Tibial nerve (tissue), 4 donors: ENCODE data around the gene ARL5B.

Experiments
- EP300 ChIP-seq, 2 donors: sonication (generic); formaldehyde crosslinking; IDR thresholded peaks; one replicate each; pipeline ENCODE4 v1.6.1; 2017; ENCODE audit warnings: antibody characterized with exemption in 2 of 2, mild to moderate bottlenecking in 1 of 2
- TF ChIP-seq, protein P1 (sequence below), 5 experiments: fragments of 200-600 bp in 3 of 5; fragments of 450-650 bp in 2 of 5; sonication (generic) in 3 of 5; IDR thresholded peaks; one replicate each; pipeline ENCODE4 v1.5.1; 2016 to 2019; ENCODE audit warnings: antibody characterized with exemption in 5 of 5, mild to moderate bottlenecking in 3 of 5, moderate library complexity in 2 of 5

DNA sequence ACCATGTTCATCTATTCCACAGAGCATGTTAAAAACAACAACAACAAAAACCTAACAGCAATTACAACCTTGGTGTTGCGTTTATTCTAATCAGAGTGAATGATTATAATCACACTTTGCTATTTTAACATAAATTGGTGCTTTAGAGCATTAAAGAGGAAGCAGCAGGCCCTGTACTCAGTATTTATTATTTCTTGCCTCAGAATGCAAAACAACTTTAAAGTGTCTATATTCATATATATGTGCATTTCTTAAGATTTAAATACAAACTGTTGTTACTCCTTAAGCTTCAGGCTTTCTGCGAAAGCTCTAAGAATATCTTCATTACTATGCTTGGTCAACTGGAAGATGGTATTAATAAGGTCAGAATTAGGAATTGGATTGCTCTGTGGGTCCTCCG, 21.5 kb downstream of the ARL5B start:
- TF ChIP-seq, protein P1, sequence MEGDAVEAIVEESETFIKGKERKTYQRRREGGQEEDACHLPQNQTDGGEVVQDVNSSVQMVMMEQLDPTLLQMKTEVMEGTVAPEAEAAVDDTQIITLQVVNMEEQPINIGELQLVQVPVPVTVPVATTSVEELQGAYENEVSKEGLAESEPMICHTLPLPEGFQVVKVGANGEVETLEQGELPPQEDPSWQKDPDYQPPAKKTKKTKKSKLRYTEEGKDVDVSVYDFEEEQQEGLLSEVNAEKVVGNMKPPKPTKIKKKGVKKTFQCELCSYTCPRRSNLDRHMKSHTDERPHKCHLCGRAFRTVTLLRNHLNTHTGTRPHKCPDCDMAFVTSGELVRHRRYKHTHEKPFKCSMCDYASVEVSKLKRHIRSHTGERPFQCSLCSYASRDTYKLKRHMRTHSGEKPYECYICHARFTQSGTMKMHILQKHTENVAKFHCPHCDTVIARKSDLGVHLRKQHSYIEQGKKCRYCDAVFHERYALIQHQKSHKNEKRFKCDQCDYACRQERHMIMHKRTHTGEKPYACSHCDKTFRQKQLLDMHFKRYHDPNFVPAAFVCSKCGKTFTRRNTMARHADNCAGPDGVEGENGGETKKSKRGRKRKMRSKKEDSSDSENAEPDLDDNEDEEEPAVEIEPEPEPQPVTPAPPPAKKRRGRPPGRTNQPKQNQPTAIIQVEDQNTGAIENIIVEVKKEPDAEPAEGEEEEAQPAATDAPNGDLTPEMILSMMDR (IDR thresholded peaks at IDR 0.05): no peak
- TF ChIP-seq EP300 (IDR thresholded peaks at IDR 0.05): no peak
